ENCODE data around the gene DPY19L3. TPM values are rescaled to one million over a fixed set of nuclear protein-coding genes. Genes with fewer than 3 reads are reported as not detected.
"Not testable (repeated sequence)": the region's sequence is repeated elsewhere in the genome, so short reads cannot be mapped to it uniquely, and the experiment has no call there.

The DPY19L3 gene
- total and polyA plus RNA-seq, 4 experiments from 2014 or later, result 0.64 to 17.9 (median 9.8) TPM

DNA sequence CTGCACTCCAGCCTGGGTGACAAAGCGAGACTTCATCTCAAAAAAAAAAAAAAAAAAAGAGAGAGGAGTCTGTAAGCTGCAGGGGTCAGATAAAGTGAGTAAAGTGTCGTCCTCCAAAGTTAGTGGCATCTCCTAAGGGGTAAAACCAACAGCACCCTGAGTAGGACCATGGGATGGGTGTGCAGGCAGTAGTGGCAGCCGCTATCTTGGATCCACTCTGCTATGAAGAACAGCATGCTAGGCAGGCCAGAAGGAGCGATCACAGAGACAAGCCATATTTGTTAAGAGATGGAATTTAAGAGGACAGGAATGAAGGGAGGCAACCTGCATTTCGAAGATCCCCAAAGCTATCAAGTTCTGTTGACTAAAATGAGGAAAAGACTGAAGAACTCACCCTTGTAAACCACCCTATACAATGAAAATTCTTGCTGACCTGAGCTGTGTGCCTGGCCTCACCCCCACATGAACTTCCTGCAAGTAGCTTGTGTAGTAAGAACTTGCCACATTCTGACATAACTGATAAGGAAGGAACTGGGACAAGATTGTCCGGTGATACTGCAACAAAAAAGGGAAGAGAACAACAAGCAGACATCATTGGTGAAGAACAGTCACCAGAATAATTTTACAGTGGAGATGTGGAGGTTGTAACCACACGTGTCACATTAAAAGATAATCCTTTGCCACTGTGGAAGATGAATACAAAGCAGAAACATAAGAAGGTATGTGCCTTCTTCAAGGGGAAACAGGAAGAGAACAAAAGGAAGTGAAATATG lies 16.2 kb downstream of the DPY19L3 start:
- no peaks in the 10 kb centered on the region for H3K36me3 ChIP-seq (ENCODE audit: insufficient read depth, low read length)
- no peak overlapping the region for H3K4me3 ChIP-seq (ENCODE audit: low read length in 2 of 2)
- Mint-ChIP-seq H3K4me3 (peak overlapping the region in 2 of 8 donors; percentile 7 to 11), H3K27me3 (no peaks in the 10 kb centered on the region), H3K4me1 (peaks cover 9 to 12% (median 10%) of the 10 kb centered on the region in 4 donors), H3K36me3 (peaks cover 1 to 9% of the 10 kb centered on the region in 2 donors), H3K9me3 (peaks cover 0 to 2% (median 0%) of the 10 kb centered on the region in 8 donors), H3K27ac (peak overlapping the region in 5 of 7 donors; percentile 38 to 79 (median 61))
- intact Hi-C loops (cut with micrococcal nuclease), result no loop called here
- no peaks in the 10 kb centered on the region for H3K9me3 ChIP-seq (ENCODE audit: control insufficient read depth in 1 of 2, low read length in 2 of 2)
- peaks cover 6% of the 10 kb centered on the region for H3K4me1 ChIP-seq (ENCODE audit: insufficient read depth, low read length)
- no peak overlapping the region for H3K27ac ChIP-seq (ENCODE audit: low read depth, low read length)
- no peak for DNase-seq
- ChIA-PET CTCF (ENCODE audit: partially characterized antibody) (no interaction called here), POLR2A (ENCODE audit: partially characterized antibody) (interaction anchor here (1.0 kb wide), 1 partner anchor 16 kb away, joined by 3 read pairs; the partner anchor contains the start of gene DPY19L3)
- H3K27me3 ChIP-seq (ENCODE audit: insufficient read depth, low read length), result no peaks in the 10 kb centered on the region

DNA sequence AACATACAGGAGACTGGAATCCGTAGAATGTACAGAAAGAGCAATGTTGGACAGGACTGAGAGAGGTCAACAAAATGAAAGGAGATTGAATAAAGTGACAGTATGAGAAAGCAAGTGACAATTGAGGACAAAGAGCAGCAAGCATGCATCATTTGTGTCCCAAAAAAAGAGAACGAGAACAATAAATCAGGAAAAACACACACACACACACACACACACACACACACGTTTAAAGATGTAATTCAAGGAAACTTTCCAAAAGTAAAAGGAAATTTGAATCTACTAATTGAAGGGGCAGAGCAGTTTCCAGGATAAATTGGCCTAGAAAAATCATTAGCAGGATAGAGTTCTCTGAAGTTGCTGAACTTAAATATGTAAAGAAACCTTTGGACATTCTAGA lies 16.9 kb downstream of the DPY19L3 start:
- Histone ChIP-seq H3K4me3 (ENCODE audit: low read length in 2 of 2) (no peak overlapping the region), H3K36me3 (ENCODE audit: insufficient read depth, low read length) (no peaks in the 10 kb centered on the region), H3K4me1 (ENCODE audit: insufficient read depth, low read length) (peaks cover 6% of the 10 kb centered on the region), H3K27ac (ENCODE audit: low read depth, low read length) (no peak overlapping the region), H3K27me3 (ENCODE audit: insufficient read depth, low read length) (no peaks in the 10 kb centered on the region), H3K9me3 (ENCODE audit: control insufficient read depth in 1 of 2, low read length in 2 of 2) (no peaks in the 10 kb centered on the region)
- POLR2A ChIA-PET (ENCODE audit: partially characterized antibody), result interaction anchor here (1.0 kb wide), 1 partner anchor 17 kb away, joined by 3 read pairs; the partner anchor contains the start of gene DPY19L3
- no peak for DNase-seq
- Mint-ChIP-seq H3K27me3 (no peaks in the 10 kb centered on the region), H3K36me3 (peaks cover 0 to 9% of the 10 kb centered on the region in 2 donors), H3K4me3 (no peak overlapping the region), H3K9me3 (peaks cover 0 to 2% (median 0%) of the 10 kb centered on the region in 8 donors), H3K27ac (peak overlapping the region in 2 of 7 donors; percentile 59 to 79), H3K4me1 (peaks cover 9 to 12% (median 10%) of the 10 kb centered on the region in 4 donors)
- intact Hi-C loops (cut with micrococcal nuclease), result no loop called here
- CTCF ChIA-PET (ENCODE audit: partially characterized antibody), result no interaction called here

DNA sequence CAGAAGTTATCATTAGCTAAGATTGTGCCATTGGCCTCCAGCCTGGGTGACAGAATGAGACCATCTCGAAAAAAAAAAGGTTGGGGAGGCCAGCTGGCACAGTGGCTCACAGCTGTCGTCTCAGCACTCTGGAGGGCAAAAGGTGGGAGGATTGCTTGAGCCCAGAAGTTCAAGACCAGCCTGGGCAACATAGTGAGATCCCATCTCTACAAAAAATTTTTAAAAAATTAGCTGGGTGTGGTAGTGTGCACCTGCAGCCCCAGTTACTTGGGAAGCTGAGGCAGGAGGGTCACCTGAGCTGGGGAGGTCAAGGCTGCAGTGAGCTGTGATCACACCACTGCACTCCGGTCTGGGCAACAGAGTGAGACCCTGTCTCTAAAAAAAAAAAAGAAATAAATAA lies 18.4 kb downstream of the DPY19L3 start:
- H3K9me3 ChIP-seq (ENCODE audit: control insufficient read depth in 1 of 2, low read length in 2 of 2); DNase-seq; intact Hi-C loops (cut with micrococcal nuclease); H3K27me3 Mint-ChIP-seq; H3K36me3 Mint-ChIP-seq; H3K4me3 ChIP-seq (ENCODE audit: low read length in 2 of 2); H3K27me3 ChIP-seq (ENCODE audit: insufficient read depth, low read length); H3K9me3 Mint-ChIP-seq; H3K4me1 Mint-ChIP-seq; H3K4me1 ChIP-seq (ENCODE audit: insufficient read depth, low read length); POLR2A ChIA-PET (ENCODE audit: partially characterized antibody); H3K36me3 ChIP-seq (ENCODE audit: insufficient read depth, low read length); H3K4me3 Mint-ChIP-seq; H3K27ac Mint-ChIP-seq; H3K27ac ChIP-seq (ENCODE audit: low read depth, low read length); CTCF ChIA-PET (ENCODE audit: partially characterized antibody): not testable (repeated sequence)

DNA sequence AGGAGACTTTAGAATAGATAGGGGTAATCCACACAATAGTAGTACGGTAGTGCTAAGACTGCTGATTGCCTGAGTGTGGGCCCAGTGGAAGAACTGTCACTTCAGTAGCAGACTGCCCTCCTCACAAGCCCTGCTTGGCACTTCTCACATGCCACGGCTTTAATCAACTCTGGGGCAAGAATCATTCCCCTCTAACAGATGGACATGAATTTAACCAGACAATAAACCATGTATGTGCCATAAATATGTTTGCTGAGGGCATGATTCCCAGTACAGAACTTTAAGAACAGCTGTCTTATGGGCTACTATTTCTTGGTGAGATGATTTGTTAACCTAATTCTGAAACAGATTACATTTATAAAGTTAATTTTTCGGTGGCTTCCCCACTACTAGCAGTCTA lies 22.0 kb downstream of the DPY19L3 start:
- no peak for DNase-seq
- Mint-ChIP-seq H3K27me3 (no peaks in the 10 kb centered on the region), H3K4me3 (no peak overlapping the region), H3K36me3 (peaks cover 3 to 8% of the 10 kb centered on the region in 2 donors), H3K4me1 (no peaks in the 10 kb centered on the region), H3K27ac (no peak overlapping the region), H3K9me3 (no peaks in the 10 kb centered on the region)
- Histone ChIP-seq H3K9me3 (ENCODE audit: control insufficient read depth in 1 of 2, low read length in 2 of 2) (no peaks in the 10 kb centered on the region), H3K4me3 (ENCODE audit: low read length in 2 of 2) (no peak overlapping the region), H3K27me3 (ENCODE audit: insufficient read depth, low read length) (no peaks in the 10 kb centered on the region), H3K27ac (ENCODE audit: low read depth, low read length) (no peak overlapping the region), H3K36me3 (ENCODE audit: insufficient read depth, low read length) (no peaks in the 10 kb centered on the region), H3K4me1 (ENCODE audit: insufficient read depth, low read length) (no peaks in the 10 kb centered on the region)
- ChIA-PET POLR2A (ENCODE audit: partially characterized antibody) (no interaction called here), CTCF (ENCODE audit: partially characterized antibody) (no interaction called here)
- intact Hi-C loops (cut with micrococcal nuclease), result no loop called here

DNA sequence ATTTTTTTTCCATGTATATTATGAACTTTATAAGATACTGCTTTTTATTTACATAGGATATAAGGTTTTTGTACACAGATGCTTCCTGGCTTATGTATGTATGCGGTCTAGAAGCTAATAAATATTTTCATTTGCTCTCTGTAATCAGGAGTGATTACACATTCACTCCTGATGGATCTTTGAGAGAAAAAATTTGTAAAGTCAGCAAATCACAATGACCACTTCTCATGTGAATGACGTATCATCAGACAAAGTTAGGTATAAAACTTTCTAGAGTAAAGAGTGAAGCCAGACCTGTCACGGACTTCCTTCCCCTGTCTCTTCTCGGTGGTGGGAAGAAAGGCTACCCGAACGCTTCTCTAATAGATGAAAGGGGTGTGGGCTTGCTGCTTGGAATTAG lies 31.1 kb downstream of the DPY19L3 start:
- Mint-ChIP-seq H3K27me3 (no peaks in the 10 kb centered on the region), H3K9me3 (no peaks in the 10 kb centered on the region), H3K27ac (no peak overlapping the region), H3K36me3 (peaks cover 7 to 32% of the 10 kb centered on the region in 2 donors), H3K4me3 (no peak overlapping the region), H3K4me1 (no peaks in the 10 kb centered on the region)
- Histone ChIP-seq H3K36me3 (ENCODE audit: insufficient read depth, low read length) (no peaks in the 10 kb centered on the region), H3K27ac (ENCODE audit: low read depth, low read length) (no peak overlapping the region), H3K27me3 (ENCODE audit: insufficient read depth, low read length) (no peaks in the 10 kb centered on the region), H3K4me3 (ENCODE audit: low read length in 2 of 2) (no peak overlapping the region), H3K4me1 (ENCODE audit: insufficient read depth, low read length) (no peaks in the 10 kb centered on the region), H3K9me3 (ENCODE audit: control insufficient read depth in 1 of 2, low read length in 2 of 2) (no peaks in the 10 kb centered on the region)
- intact Hi-C loops (cut with micrococcal nuclease), result no loop called here
- DNase-seq, result no peak
- POLR2A ChIA-PET (ENCODE audit: partially characterized antibody), result no interaction called here
- CTCF ChIA-PET (ENCODE audit: partially characterized antibody), result no interaction called here

DNA sequence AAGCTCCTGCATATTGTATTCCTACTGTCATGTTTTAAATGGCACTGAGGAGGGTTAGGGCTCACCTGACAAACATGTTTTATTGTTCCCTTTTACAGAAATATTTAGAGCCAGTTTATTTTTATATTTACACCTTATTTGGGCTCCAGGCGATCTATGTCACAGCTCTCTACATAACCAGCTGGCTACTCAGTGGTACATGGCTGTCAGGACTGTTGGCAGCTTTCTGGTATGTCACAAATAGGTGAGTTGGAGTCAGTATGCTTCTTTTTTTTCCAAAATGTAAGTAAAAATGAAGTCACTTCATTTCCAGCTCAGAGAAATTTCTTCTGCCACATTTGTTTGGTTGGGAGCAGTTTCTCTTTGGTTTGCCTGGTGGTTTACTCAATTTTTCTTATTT lies 31.5 kb downstream of the DPY19L3 start:
- POLR2A ChIA-PET (ENCODE audit: partially characterized antibody), result no interaction called here
- H3K9me3 ChIP-seq (ENCODE audit: control insufficient read depth in 1 of 2, low read length in 2 of 2), result no peaks in the 10 kb centered on the region
- no peaks in the 10 kb centered on the region for H3K4me1 ChIP-seq (ENCODE audit: insufficient read depth, low read length)
- H3K4me3 ChIP-seq (ENCODE audit: low read length in 2 of 2), result no peak overlapping the region
- no peak overlapping the region for H3K4me3 Mint-ChIP-seq
- intact Hi-C loops (cut with micrococcal nuclease), result no loop called here
- H3K36me3 ChIP-seq (ENCODE audit: insufficient read depth, low read length), result no peaks in the 10 kb centered on the region
- H3K27me3 Mint-ChIP-seq, result no peaks in the 10 kb centered on the region
- CTCF ChIA-PET (ENCODE audit: partially characterized antibody), result no interaction called here
- no peaks in the 10 kb centered on the region for H3K9me3 Mint-ChIP-seq
- no peak overlapping the region for H3K27ac ChIP-seq (ENCODE audit: low read depth, low read length)
- peaks cover 7 to 32% of the 10 kb centered on the region in 2 donors for H3K36me3 Mint-ChIP-seq
- no peaks in the 10 kb centered on the region for H3K4me1 Mint-ChIP-seq
- H3K27me3 ChIP-seq (ENCODE audit: insufficient read depth, low read length), result no peaks in the 10 kb centered on the region
- H3K27ac Mint-ChIP-seq, result no peak overlapping the region
- DNase-seq, result no peak

DNA sequence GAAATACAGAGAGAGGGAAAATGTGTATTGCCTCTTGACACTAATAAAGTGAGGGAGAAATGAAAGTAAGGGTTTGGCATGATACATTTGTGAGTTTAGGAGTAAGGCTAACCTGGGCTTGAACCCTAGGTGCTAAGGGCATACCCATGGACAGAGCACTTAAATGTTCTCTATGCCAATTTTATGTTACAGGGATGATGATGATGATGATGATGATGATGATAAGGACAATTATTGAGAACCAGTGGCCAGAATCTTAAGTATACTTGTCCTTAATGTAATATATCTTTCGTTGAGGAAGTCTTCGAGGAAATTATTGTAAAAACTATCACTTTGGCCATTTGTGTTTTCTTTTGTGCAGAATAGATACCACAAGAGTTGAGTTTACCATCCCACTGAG lies 33.2 kb downstream of the DPY19L3 start:
- Histone ChIP-seq H3K27ac (ENCODE audit: low read depth, low read length) (no peak overlapping the region), H3K27me3 (ENCODE audit: insufficient read depth, low read length) (no peaks in the 10 kb centered on the region), H3K36me3 (ENCODE audit: insufficient read depth, low read length) (no peaks in the 10 kb centered on the region), H3K4me1 (ENCODE audit: insufficient read depth, low read length) (no peaks in the 10 kb centered on the region), H3K9me3 (ENCODE audit: control insufficient read depth in 1 of 2, low read length in 2 of 2) (no peaks in the 10 kb centered on the region), H3K4me3 (ENCODE audit: low read length in 2 of 2) (no peak overlapping the region)
- Mint-ChIP-seq H3K4me1 (no peaks in the 10 kb centered on the region), H3K27ac (no peak overlapping the region), H3K9me3 (no peaks in the 10 kb centered on the region), H3K36me3 (peaks cover 4 to 35% of the 10 kb centered on the region in 2 donors), H3K4me3 (no peak overlapping the region), H3K27me3 (no peaks in the 10 kb centered on the region)
- DNase-seq, result no peak
- intact Hi-C loops (cut with micrococcal nuclease), result no loop called here
- POLR2A ChIA-PET (ENCODE audit: partially characterized antibody), result no interaction called here
- CTCF ChIA-PET (ENCODE audit: partially characterized antibody), result no interaction called here
